Kidney capillary endothelial cell (primary cell): Measurements from ENCODE around the gene IP6K2.
"Not testable (repeated sequence)": the region's sequence is repeated elsewhere in the genome, so short reads cannot be mapped to it uniquely, and the experiment has no call there.

ENCODE experiments used
- DNase-seq: peaks from one replicate; pipeline ENCODE4 v3.0.0-alpha.2; 2018; ENCODE audit warnings: low spot score

IP6K2 gene

GRCh38 chr3:48727511-48727910 lies 10.5 kb upstream of the IP6K2 start:
- no peak for DNase-seq

- DNase-seq, result not testable (repeated sequence)
Measured at GRCh38 chr3:48725185-48725855, 8.3 kb upstream of the IP6K2 start.

GRCh38 chr3:48723725-48724124 lies 6.7 kb upstream of the IP6K2 start:
- no peak for DNase-seq

- DNase-seq, result not testable (repeated sequence)
Measured at GRCh38 chr3:48723293-48723692, 6.3 kb upstream of the IP6K2 start.

- DNase-seq, result no peak
Measured at GRCh38 chr3:48716508-48716981, 476 bp downstream of the IP6K2 start.

GRCh38 chr3:48715174-48715800 lies 1.7 kb downstream of the IP6K2 start:
- no peak for DNase-seq

- DNase-seq, result no peak
Measured at GRCh38 chr3:48711727-48712126, 5.3 kb downstream of the IP6K2 start.

- DNase-seq, result no peak
Measured at GRCh38 chr3:48709051-48709461, 8.0 kb downstream of the IP6K2 start.

- no peak for DNase-seq
Measured at GRCh38 chr3:48708481-48708889, 8.5 kb downstream of the IP6K2 start.

GRCh38 chr3:48707157-48707556 lies 9.9 kb downstream of the IP6K2 start:
- DNase-seq, result no peak

GRCh38 chr3:48702320-48702920 lies 14.6 kb downstream of the IP6K2 start:
- no peak for DNase-seq

- DNase-seq, result no peak
Measured at GRCh38 chr3:48700731-48701405, 16.2 kb downstream of the IP6K2 start.

- no peak for DNase-seq
Measured at GRCh38 chr3:48698891-48699290, 18.1 kb downstream of the IP6K2 start.

- DNase-seq, result no peak
Measured at GRCh38 chr3:48697952-48698351, 19.1 kb downstream of the IP6K2 start.

GRCh38 chr3:48696601-48697000 lies 20.4 kb downstream of the IP6K2 start:
- DNase-seq, result no peak

GRCh38 chr3:48696156-48696555 lies 20.9 kb downstream of the IP6K2 start:
- DNase-seq, result no peak

- DNase-seq, result no peak
Measured at GRCh38 chr3:48695393-48695753, 21.6 kb downstream of the IP6K2 start.

GRCh38 chr3:48694610-48695392 lies 22.2 kb downstream of the IP6K2 start:
- no peak for DNase-seq

- DNase-seq, result no peak
Measured at GRCh38 chr3:48693826-48694225, 23.2 kb downstream of the IP6K2 start.

- no peak for DNase-seq
Measured at GRCh38 chr3:48692551-48692950, 24.5 kb downstream of the IP6K2 start.

GRCh38 chr3:48690846-48691458 lies 26.1 kb downstream of the IP6K2 start:
- no peak for DNase-seq

GRCh38 chr3:48689384-48689783 lies 27.6 kb downstream of the IP6K2 start:
- no peak for DNase-seq
